HG03439 (cell line): Measurements from ENCODE around the gene TPCN2.

ENCODE experiments used
- ATAC-seq: cut with Tn5 transposase; IDR thresholded peaks from one replicate; pipeline ENCODE4 v1.9.1; 2021; ENCODE audit warnings: mild to moderate bottlenecking, moderate library complexity; ENCODE audit not compliant: unreplicated experiment

TPCN2 gene

DNA sequence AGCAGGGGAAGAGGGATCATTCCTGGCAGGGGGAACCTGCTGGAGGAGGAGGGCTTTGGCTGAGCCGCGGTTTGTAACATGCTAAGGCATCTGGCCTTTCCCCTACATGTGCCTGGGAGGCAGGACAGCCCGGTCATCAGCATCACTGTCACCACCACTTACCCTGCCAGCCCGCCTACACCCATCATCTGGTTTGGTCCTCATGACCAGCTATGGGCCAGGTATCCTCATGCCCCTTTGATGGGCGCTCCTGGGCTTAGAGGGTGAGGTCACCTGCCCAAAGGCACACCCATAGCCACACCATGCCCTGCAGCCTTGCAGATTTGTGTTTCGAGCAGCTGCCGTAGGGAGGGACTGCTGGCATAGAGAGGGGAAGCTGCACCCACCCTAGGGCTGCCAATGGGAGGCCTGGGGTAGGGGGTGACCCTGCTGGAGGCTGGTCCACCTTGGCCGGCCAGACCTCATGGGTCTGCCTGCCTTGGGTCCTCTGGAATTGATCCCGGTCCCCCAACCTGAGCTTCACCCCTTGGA is 38.3 kb upstream of the TPCN2 start:
- ATAC-seq = no peak

DNA sequence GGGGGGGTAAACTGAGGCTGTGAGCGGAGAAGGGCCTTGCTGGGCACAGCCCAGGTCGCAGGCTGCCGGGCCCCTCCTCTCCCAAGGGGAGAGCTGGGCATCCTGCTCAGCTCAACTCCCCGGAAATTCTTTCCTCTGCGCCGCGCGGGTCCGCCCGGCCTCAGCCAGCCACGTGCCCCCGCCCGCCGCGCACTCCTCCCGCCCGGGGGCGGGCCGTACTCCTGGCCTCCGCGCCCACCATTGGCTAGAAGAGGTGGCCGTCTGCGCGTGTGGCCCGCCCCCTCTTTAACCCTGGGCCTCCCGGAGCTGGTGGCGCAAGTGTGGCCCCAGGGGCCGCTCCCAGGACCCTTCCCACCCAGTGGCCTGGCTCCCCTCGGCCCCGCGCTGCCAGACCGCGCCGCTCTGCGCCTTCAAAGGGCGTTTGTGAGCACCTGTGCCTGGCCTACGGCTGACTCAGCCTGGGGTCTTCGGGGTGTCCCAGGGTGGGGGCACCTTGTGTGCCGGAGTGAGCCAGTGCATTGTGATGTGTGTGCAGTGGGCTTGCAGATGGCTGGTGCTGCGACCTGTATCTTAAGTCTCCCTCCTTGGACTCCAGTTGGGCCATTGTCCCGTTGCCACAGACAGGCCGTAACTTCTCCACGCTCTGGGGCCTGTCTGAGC is 37.6 kb upstream of the TPCN2 start:
- no peak for ATAC-seq

DNA sequence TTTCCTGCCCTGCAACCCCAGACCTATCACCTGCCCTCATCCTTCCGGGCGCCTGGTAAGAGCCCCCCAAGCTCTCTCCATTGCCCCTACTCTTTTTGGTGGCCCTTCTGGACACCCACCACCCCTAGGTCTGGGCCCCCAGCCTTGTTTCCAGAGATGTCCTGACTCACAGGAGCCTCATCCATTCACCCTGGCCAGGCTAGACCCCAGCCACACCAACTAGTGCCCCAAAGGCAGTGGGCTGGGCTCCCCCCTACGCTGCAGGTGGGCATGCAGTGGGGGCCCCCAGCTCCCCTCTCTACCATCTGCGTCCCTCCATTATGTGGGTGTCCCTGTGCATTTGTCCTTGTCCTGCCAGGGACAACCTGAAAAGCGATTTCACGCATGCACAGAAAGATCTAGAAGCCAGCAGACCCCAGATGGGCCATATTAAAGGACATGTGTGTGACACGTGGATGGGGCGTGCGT is 37.1 kb upstream of the TPCN2 start:
- ATAC-seq = no peak

DNA sequence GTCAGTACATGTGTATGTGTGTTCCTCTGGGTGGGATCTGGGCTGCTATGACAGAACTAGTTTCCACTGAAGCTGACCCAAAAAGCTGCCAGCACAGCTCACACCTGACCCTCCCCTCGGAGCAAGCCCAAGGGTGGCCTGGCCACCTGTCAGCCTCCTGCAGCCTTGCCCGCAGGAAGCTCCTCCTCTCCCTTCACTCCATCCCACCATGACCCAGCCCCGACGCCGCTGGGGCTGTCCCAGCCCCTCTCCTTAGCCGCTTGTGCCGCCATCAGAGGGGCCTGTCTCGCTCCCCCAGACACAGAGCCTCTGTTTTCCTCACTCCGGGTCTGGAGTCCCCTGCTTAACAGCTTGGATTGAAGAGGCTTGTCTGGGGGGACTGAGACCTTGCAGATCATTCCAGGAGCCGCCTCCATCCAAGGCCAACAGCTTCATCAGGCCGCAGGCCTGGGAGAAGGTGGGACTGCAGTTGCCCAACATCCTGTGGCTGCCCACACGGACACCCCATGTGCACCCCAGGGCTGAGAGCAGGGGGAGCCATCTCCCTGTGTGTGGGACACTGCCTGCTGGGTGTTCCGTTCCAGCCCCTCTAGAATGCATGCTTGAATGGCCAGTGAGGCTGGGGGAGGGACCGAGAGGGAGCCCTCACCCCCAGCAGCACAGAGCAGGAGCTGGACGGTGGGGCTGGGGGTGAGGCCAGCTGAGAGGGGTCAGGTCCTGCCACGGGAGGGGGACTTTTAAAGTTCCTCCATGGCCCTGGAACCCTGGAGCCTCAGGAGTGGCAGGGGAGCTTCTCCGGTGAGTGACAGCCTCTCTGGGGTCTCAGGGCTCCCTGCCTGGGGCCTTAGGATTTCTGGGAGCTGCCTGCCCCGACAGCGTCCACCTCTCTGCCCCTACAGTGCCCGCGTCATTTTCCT is 36.4 kb upstream of the TPCN2 start:
- no peak for ATAC-seq

DNA sequence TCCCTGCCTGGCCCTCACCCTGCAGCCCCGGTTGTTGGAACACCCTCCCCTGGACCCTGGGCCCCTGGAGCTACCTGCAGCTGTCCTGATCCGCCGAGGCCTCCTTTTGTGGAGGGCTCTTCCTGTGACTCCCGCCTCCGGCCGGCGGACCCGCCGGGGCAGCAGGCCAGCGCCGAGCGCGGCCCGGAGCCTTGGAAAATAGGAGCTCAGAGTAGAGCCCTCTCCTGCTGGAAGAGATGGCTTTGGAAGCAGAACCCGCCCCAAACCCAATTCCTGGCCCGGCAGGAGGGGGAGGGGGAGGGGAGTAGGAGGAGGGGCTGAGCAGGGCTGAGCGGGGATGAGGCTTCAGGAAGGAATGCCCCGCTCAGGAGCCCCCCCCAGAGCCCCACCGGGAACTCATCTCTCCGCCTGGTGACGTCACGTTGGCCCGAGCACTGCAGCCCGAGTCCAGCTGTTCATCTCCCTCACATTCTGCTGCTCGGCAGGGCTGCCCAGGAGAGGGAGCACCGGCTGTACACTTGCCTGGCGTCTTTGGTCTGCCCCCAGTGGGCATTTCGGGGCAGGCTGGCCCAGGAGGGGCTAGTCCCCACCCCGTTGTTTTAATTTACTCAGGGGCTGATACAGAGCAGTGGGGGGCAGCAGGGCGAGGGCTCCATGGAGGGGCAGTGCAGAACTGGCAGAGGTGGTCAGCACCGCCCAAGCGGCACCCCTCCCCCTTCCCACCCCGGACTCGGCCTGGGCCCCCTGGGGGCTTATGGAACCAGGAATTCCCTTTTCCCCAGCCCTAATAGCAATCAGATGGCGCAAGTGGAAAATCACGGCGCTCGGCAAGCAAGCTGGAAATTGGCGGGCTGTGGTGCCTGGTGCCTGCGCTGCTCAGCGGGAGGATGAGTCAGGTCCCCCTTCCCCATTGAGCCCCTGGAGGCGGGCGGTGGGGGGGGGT is 35.5 kb upstream of the TPCN2 start, which contains the start of gene MRGPRF:
MRGPRF (minus strand) TSS at position 238 of the 943 bp plus-strand sequence. CDS start 3,345 bp downstream, outside the sequence.
- no peak for ATAC-seq

DNA sequence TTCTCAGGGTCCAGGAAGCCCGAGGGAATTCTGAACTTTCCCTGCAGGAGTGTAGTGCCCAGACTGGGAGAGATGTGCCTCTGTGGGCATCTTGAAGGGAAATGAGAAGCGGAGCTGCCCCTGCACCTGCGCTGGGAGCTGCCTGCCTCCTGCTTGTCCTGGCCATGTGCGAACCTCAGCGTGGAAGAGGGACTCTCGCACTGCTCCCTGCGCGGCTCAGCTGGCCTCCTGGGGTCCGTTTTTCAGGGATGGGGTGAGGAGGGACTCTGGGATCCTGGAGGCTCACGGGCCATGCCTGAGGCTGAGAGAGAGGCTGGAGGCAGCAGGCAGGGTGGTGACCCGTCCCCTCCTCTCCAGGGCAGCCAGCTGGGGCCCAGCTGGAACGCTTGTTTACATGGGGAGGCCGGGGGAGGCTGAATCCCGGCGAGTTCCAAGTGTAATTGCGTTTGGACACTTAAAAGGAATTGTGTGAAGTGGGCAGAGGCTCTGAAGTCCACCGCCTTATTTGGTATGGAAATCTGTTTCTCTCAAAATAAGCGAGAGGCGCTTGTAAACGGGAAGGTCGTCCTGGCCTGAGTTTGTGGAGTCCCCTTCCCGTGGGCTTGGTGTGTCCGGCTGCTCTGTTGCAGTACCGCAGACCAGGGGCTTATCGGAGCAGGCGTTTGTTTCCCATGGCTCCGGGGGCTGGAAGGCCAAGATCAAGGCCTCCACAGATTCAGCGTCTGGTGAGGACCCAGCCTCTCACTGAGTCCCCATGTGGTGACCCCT is 34.5 kb upstream of the TPCN2 start:
- no peak for ATAC-seq

DNA sequence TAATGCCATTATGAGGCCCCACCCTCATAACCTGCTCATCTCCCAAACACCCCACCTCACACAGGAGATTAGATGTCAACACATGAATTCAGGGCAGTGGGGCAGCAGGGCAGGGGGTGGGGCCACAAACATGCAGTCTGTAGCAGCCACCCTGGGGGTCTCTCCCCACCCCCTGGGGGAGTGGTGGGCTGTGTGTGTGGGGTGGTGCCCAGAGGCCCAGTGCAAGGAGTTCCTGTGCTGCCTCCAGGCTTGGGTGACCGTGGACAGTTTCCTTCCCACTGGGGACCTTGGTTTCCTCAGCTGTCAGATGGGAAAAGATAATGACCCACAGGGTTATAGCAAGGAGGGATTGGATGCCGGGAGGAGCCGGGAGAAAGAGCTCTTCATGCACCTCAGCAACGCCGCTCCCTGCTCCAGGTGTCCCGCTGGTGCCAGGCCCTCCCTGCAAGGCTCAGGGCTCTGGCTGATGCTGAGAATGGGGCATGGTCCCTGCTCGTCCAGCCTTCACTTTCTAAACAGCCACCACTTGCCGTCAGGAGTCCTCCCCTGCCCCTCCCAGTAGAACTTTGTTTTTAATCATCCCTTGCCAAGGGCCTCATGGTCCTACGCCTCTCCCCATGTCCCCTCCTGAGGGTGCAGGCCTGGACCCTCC is 33.7 kb upstream of the TPCN2 start:
- no peak for ATAC-seq

DNA sequence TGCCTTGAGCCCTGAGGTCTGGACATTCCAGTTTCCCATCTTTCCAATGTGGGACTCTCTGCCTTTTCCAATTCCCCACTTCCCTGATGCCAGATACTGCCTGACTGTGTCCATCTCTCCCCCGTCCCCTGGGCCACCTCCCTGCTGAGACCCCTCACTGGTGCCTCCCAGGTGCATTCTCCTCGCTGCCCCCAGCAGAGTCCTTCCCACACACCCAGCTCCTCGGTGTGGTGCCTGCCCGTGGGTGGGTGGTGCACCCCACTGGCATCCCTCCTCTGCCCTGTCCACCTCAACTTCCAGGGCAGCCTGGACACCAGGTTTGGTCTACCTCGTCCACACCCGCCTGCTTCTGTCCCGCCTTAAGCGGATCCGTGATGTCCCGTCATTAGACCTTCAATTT is 30.8 kb upstream of the TPCN2 start:
- ATAC-seq = no peak

DNA sequence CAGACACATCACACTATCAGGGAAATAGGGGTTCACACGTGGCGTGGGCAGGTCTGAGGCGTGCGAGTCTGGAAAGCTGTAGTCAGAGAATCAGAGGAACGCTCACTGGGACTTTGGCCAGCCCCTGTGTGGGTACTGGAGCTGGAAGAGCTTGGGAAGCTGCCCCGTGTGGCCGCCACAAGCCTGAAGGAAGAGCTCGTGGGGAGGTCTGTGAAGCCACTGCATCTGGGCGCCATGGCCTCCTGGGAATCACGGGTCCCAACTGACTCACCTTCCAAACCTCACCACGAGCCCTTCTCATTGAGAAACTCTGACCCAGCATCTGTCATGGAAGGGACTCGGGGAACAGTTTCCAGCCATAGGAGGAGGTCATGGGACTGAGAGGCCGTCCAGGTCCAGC is 29.8 kb upstream of the TPCN2 start:
- no peak for ATAC-seq

DNA sequence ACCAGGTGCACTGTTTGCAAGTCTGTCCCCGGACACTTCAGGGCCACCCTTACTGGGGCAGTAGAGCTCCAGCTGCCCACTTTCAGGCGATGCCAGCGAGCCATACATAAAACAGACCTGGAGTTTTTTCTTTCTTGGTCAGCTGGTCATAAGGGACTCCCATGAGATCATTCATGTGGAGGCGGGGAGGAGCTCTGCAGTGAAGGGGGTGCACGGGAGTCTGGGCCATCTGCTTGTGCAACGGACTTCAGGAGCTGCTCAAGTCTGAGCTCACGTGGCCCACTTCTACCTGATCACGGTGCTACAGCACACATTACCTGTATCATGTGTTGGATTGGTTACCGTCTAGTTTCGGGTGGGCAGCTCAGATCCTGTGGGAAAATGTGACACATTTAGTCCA is 26.5 kb upstream of the TPCN2 start:
- no peak for ATAC-seq

DNA sequence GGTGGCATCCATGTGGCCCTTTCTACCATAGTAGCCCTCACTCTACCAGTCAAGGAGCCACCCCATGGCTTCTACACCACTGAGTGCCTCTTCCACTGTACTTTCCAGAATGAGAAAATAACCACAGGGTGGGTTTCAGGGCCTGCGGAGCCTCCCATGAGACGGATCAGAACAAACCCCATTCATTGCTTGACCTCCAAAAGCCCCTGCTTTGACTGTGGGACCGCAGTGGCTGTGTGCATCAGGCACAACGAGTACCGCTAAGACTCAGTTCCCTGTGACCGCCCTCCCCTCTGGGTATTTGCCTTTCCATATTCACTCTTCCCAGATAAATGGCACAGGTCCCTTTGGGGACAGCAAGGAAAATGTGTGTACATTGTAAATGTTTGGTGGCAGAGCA is 24.2 kb upstream of the TPCN2 start:
- ATAC-seq = no peak

DNA sequence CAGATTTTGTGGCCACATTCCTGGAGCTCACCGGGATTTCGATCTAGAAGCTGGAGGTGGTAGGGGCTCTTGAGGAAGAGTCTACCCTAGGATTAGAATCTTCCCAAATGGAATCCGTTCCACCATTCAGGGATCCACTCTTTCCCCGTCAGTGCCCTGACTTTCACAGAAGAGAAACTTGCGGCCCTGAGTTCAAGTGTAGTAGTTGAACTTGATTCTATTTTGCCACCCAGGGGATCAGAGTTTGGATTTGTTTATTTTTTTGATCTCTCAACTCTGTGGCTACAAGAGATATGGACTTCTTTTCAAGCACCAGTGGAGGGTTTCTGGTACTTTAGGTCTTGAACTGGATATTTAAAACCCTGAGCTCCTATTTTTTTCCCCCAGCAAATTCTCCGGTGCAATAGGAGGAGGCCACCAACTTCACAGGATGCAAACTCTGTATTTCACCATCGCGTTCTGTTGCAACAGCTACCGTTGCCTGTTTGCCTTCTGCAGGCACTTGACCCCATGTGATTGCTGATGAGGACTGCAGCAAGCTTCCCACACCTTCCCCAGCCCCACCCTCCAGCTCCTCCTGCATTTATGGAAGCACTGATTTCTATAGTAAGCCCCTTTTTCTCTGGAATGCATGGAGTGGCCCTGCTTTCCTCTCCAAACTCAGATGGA is 20.9 kb upstream of the TPCN2 start:
- no peak for ATAC-seq

DNA sequence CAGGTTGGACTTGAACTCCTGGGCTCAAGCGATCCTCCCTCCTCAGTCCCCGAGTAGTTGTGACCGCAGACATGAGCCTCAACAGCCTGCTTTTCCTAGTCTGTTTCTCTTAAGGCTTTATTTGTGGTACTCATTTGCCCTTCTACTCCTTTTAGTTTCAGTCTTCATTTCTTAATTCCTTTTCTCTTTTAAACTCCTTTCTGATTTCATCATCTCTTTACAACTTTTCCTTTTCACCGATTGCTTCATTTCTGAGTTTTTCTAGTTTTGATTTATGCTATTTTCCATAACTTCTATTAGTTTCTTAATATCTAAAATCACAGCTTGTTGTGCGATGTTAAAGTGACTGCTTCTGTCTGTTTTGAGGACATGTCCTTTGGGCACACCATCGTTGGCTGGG is 18.4 kb upstream of the TPCN2 start:
- no peak for ATAC-seq

DNA sequence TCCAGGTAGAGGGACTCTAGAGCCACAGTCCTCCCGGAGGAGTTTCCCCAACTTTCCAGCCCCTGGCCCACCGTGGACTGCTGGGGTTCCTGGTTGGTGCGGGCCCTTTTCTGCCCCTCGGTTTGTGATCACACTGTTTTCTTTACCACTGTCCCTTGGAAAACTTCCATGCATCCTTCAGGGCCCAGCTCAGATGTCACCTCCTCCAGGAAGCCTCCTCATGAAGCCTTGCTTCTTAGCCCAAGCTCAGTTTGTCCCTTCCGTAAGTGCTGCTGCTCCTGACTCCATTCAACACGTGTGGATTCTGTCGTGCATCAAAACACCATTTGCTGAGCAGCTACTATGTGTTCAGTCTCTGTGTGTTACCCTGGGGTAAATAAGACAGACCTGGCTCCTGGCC is 15.9 kb upstream of the TPCN2 start:
- ATAC-seq = no peak

DNA sequence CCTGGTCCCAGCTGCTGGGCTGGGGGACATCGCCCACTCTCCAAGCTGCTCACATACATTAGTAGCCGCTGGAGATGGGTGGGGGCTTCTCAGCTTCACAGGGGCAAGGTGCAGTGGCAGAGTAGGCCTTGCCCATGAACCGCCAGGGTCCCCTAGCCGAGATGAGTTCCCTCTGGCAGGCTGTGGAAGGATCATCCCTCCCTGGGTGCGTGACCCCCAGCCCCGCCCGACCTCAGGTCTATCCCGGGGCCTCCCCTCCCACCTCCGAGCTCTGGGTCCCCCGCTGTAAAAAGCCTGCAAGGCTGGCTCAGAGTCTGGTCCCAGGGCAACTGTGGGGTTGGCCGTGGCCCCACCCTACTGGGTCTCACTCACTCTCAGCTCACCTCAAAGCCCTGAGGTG is 15.3 kb upstream of the TPCN2 start:
- no peak for ATAC-seq

DNA sequence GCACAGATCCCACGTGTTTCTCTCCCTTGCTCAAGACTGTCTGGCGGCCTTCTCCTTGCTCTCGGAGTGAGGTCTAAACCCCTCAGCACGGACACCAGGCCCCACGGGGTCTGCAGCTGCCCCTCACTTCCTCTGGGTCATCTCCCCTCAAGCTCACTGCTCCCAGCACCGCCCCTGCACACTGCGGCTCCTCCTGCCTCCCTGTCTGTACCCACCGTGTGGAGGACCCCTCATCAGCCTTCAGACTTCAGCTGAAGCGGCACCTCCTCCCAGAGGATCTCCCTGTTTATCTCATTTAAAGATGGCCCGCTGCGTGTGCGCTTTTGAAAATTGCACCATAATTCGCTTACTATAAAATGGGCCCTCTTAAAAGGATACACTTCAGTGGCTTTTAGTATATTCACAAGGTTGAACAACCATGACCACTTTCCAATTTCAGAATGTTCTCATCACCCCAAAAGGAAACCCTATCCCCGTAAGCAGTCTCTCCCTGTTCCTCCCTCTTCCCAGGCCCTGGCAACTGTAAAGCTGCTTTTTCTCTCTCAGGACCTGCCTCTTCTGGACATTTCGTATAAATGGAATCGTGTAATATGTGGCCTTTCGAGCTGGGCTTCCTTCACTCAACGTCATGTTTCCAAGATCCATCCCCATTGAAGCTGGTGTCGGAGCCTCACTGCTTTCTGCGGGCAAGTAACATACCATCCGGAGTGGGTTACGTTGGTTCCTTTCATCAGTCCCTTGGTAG is 14.4 kb upstream of the TPCN2 start:
- no peak for ATAC-seq

DNA sequence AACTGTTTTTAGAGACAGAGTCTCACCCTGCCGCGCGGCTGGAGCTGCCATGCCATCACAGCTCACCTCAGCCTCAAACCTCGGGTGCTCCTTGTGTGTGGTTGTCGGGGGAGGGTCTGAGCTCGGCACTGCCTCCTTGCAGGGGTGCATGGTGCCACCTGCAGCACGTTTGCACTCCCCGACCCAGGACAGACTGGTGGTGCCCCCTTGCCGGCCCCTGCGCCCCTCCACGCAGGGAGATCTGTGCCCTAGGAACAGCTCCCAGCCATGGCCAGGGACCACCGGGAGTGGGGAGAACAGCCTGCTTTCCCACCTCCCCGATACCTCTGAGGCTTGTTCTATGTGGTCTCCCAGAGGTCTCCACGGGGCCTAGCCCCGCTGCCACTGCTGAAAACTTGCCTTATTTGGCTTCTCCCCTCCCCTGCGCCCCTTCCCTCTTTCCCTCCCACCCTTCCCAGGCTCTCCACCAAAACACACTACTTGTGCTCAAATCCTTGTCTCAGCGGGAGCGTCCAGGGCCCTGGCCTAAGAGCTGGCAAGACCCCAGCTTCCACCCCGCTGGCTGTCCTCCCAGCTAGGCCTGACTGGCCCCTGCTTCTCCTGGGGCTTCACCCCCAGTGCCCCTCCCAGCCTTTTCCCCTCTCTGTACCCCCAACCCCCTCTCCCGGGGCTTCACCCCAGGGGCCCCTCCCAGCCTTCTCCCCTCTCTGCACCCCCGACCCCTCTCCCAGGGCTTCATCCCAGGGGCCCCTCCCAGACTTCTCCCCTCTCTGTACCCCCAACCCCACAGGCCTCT is 13.4 kb upstream of the TPCN2 start:
- ATAC-seq = no peak

DNA sequence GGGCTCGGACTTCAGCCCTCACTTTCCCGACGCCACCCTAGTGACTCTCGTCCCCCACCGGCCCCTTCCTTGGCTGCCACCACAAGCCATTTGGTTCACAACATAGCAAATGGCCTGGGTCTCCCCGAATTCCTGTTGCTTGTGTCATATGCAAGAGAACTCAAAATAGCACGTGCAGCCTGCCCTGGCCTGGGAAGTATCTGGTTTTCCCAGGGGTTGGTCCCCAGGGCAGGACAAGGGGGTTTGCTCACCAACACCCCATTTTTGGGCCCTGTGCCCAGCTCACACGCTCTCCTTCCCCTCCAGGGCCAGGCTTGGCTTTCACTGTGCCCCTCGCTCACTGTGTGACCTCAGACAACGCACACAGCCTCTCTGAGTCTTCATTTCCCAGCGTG is 12.8 kb upstream of the TPCN2 start:
- ATAC-seq = no peak
